ENCODE data around the gene BPIFA2.
"Not testable (repeated sequence)": the region's sequence is repeated elsewhere in the genome, so short reads cannot be mapped to it uniquely, and the experiment has no call there.

BPIFA2 gene, protein sequence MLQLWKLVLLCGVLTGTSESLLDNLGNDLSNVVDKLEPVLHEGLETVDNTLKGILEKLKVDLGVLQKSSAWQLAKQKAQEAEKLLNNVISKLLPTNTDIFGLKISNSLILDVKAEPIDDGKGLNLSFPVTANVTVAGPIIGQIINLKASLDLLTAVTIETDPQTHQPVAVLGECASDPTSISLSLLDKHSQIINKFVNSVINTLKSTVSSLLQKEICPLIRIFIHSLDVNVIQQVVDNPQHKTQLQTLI

DNA sequence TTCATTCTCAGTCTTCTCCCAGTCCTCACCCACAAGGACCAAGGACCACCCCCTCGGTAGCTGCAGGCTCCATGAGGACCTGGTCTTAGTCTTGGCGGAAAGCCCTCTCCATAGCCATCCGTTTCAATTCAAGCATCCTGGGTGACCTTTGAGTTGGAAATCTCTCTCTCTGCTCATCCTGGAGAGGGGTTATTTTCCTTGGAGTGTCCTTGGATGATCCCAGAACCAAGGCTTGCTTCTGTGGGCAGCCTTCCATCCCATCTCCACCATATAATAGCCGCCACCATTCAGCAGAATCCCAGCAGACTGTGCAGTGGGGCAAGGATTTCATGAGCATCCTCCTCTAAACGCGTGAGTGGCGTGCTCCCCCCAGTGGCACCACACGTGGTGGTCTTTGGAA is at the start of gene BPIFA2:
TSS of gene BPIFA2 (plus strand) at position 301 of the 400 bp plus-strand sequence. CDS start 987 bp downstream, outside the sequence.
- no peak for DNase-seq

DNA sequence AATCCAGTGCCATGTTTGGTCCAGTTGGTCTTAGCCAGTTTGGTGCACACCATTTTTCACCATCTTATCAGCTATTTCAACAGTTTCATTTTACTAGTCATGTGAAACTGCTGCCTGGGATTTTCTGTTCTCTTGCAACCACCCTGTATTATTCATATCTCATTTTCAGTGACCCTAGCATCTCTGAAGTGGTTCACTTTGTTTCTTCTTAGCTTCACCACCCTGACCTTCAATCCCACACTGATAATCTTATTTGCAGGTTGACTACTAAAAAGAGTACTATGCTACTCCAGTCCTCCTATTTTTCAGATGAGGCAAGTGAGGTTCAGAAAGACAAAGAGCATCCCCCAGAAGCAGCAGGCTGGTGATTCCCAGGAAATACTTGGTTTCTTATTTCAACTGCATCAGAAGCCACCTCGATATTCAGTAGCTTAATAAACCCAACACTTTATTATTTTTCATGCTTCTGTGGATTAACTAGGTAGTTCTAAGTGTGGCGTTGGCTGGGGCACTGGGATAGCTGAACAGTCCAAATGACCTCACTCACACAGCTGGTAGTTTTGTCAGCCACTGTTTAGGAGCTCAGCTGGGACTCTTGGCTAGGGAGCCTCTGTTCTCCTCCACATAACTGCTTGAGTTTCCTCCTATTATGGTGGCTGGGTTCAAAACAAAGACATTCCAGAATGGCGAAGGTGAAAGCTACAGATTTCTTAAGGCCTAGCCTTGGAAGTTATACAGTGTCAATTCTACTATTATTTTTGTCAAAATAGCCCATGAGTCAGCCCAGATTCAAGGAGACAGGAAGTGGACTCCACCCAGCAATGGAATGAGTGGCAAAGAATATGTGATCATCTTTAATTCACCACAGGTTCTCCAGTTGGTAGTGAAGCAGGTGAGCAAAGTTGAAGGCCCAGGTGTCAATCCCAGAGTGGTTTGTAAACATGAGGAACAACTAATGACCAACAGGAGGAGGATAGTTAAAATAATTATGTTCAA is 47.9 kb upstream of the BPIFA2 start:
- no peak for DNase-seq

DNA sequence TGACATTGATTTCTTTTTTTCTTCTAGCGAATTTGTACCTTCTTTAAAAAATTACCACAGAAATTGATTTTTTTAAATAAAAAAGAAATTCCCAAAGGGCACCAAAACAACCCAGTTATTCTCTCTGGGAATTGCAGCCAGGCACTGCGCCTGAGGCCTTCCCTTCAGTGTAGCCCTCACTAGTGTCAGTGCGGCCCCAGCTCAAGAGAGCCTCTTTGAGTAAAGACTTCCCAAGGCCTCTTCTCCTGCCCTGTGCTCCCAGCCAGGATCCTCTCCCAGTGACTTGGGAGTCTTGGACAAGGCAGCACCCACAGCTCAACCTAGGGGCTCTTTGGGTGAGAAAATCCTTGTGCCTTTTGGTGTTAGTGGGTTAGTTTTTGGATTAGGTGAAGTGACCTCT is 47.0 kb upstream of the BPIFA2 start:
- no peak for DNase-seq

DNA sequence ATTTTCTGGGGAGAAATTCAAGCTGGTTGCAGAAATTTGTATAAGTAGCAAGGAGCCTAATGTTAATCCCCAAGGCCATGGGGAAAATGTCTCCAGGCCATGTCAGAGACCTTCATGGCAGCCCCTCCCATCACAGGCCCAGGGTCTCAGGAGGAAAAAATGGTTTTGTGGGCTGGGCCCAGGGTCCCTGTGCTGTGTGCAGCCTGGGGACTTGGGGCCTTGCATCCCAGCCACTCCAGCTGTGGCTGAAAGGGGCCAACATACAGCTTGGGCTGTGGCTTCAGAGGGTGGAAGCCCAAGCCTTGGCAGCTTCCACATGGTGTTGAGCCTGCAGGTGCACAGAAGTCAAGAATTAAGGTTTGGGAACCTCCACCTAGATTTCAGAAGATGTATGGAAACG is 45.7 kb upstream of the BPIFA2 start:
- DNase-seq = not testable (repeated sequence)

DNA sequence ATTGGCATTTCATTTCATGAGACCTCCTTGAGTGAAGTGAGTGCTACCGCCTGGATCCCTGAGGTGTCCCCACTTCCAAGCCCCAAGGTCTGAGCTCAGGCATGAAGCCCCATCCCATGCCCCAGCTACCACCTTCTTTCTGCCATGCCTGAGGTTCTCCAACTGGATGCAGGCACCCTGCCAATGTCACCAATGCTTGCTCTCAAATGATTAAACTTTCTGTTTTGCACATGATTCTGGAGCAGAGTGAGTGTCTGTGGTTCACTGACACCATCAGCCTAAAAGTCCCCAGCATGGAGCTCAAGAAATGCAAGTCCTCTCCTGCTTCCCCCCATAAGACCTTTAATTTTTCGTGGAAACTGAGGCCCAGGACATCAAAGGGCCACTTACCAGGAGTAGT is 43.7 kb upstream of the BPIFA2 start:
- DNase-seq = no peak

DNA sequence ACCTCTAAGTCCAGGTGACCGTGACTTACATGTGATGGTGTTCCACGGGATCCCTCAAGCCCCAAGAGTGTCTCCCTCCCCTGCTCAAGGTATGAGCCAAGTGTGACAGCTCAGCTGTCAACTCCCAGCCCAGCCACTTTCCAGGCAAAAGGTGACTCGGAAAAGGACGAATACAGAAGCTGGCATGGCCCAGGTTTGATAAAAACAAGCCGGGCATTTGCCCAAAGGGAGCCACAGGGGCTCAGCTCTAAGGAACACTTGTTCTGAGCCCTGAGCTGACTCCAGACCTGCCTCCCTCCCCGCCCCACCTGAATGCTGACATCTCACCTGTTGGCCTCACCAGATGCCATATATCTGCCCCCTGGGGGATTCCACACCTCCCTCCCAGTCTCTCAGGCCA is 43.0 kb upstream of the BPIFA2 start:
- no peak for DNase-seq

DNA sequence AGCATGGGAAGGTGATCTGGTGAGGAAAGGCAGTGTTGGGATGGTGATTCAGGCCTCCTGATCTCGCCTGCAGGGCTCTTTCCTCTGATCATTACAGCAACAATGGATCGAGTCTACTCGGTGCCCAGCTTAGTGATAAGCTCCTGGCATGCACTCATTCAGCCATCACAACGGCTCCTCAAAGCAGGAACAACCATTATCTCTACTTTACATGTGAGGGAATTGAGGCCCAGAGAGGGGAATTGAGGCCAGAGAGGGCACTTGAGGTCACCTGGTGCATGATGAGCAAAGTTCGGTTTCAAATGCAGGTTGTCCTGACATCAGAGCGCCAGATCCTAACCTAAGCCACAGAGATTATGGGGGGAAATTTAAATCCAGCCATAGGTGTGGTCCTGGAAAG is 42.0 kb upstream of the BPIFA2 start:
- no peak for DNase-seq

DNA sequence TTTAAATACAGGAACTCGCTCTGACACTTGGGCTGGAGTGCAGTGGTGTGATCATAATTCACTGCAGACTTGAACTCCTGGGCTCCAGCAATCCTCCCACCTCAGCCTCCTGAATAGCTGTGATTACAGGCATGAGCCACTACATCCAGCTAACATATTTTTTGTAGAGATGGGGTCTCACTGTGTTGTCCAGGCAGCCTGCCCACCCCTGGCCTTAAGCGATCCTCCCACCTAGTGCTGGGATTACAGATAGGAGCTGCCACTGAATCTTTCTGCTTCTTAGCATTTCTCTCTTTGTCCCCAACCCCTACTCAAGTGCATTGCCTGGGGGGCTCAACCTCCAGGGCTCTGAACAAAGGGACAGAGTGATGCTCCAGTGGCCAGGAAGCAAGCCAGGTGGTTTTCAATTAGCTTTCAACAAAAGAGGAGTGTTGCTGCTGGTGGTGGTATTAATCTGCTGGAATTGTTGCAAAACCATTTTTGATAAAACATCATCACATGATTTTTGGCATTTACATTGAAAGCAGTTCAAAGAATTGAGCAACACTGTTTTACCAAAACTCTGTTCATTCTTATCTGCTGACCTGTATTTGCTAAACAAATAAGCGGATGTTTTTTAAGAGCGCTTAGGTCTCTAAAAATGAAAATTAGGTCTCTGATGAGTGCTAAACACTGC is 40.4 kb upstream of the BPIFA2 start:
- no peak for DNase-seq

DNA sequence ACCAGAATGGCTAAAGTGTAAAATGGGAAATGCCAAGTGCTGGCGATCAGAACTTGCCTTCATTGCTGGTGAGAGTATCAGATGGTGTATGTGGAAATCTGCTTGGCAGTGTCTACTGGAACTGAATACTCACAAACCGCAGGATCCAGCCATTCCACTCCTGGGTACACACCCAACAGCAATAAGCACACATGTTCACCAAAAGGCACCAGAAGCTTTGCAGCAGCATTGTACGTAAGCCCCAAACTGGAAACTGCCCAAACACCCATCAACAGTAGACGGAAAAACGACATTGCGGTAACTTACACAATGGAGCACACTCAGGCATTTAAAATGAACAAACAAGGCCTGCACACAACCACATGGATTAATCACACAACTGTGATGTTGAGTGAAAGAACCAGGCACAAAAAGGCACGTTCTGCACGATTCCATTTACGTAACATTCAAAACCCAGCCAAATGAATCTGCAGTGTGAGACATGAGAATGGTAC is 37.3 kb upstream of the BPIFA2 start:
- no peak for DNase-seq

DNA sequence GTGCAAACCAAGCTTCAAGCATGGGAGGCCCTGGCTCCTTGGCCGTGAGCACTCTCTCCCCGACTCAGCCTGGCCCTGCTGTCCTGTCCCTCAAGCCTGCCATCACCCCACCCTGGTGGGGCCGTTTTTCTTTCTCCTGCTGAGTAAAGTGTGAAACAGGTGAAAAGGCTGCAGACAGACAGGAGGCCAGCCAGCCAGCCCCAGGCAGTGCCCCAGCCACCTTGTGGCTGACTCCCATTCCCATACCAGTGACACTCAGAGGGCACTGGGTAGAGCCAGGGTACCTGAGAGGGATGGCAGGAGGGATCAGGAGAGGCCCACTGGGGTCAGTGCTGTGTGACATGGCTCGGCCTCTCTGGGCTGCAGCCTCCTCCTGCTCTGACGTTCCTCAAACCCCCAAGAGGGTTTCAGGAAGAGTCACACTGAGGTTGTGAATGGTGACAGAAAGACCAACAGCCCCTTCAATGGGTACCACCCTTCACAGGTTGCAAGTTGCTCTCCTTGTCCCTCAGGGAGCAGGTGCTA is 35.9 kb upstream of the BPIFA2 start:
- no peak for DNase-seq

DNA sequence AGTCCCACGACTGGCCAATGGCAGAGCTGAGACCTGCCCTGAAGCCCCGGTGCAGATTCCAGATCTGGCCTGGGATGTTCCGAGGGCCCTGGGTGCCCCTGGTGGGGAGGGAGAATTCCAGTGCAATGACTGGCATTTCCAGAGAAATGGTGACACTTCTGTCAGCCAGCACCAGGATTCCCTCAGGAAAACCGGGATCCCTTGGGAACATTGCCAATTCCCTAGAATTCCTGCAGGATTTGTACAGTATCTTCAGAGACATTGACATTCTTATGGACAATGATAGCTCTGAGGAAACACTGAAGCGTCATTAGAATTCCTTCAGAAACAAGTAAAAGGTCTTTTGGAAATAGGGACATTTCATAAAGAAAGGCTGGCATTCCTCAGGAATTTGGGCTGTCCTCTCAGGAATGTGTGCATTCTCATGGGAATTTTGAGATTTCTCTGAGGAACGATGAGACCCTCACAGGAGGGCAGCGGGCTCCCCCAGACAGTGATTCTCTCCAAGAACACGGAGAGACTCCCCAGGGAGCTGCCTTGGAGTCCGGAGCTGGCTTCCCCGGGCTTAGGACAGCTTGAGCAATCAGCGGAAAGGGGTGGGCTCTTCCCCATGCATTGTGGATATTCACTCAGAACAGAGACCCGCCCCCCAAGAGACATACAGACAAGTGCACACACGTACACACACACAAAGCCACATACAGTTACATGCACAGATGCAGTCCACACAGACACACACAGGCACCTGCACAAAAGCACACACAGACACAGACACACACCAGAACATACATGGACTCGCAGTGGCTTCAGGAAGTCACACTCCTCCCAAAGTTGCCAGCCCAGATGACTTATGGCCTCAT is 35.2 kb upstream of the BPIFA2 start:
- no peak for DNase-seq

DNA sequence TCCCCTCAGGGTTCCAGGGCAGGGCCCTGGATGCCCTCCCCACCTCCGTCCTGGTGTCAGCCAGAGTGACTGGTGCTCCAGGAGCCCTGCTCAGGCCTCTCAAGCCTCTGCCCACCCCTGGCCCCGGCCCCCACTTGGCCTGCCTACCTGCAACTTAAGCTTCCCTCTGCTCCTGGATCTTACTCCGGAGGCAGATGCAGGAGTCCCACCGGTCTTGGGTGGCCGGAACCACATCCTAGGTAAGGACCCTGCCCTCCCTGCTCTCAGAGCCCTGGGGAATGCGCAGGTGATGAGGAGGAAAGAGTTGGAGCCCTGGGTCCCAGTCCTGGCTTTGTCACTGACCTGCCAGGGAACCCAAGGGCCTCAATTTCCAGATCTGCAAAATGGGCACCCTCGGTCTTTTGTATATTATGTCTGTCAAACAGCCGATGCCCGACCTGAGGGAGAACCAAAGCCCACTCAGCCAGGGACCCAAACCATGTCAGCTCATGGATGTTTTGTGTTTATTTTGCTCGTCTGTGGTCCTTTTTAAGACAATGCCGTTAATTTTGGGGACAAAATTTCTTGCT is 34.5 kb upstream of the BPIFA2 start:
- no peak for DNase-seq

DNA sequence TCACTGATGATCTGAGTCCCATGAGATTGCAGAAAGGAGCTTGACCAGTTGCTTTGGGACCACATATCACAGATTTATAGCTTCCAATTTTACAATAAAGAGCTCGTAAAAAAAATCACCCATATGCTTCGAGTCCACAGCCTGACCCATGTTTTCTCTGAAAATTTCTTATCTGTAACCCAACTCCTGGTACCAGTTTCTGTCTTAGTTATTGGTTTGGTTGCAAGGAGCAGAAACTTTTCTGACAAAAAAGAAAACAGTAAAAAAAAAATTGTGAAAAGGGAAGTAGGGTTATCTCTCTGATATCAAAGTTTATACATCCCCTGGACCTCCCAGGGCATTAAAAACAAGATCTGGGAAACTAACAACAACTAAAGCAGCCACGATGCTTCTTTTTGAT is 30.8 kb upstream of the BPIFA2 start:
- no peak for DNase-seq

DNA sequence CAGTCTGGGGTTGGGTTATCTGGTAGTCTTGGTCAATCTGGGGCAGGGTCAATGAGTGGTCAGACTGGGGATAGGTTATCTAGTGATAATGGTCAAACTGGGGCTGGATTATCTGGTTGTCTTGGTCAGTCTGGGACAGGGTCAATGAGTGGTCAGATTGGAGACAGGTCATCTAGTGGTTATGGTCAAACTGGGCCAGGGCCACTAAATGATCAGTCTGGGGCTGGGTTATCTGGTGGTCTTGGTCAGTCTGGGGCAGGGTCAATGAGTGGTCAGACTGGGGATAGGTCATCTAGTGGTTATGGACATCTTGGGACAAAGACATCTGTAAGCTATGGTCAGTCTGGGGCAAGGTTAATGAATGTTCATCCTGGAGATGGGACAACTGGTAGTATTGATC is 28.5 kb upstream of the BPIFA2 start:
- DNase-seq = no peak

DNA sequence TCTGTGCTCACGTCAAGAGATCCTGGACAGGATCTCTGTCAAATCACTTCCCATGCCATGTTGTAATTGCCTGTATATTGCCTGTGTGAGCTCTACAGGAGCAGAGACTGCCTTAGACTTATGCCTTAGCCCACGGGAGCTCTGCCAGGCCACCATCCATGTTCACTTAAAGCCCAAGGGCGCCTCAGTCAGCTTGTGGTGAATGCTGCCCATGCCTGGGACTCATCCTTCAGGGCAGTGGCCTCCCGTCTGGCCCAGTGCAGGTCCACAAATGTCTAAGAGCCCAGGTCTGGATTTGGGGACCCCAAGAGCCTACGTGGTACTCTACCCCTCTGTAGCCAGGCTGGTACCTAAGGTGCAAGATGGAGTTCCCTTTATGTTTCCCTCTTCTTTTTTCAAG is 22.4 kb upstream of the BPIFA2 start:
- DNase-seq = no peak

DNA sequence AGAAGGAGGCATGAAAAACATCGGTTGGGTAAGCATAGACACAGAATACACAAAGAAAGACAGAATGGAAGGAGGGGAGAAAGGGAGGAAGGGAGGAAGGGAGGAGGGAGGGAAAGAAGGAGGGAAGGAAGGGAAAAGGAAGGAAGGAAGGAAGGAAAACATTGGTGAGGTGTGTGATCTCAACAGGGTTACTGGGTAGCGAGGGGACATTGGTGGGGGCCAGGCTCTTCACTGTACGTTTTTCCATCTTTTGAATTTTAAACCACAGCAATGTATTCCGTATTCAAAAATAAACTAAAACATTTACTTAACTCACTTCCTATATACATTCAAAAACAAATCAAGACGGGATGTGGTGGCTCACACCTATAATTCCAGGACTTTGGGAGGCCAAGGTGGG is 20.7 kb upstream of the BPIFA2 start:
- DNase-seq = no peak

DNA sequence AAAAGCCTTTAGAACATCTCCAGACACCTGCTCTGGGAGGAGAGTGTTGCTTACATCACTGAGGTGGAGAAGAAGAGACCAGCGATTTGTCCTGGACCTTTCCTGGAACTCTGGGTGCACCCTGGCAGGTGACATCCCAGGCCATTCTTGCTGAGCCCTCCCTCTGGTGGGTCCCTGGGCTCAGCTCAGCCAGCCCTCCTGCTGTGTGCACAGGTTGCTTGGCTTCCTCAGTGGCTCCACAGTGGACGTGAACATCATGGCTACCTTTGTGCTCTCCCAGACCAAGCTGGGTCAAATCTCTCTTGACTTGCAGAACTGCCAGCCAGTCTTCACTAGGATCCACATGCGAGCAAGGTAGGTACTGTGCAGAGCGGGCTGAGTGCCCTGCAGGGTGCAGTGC is 19.9 kb upstream of the BPIFA2 start:
- DNase-seq = no peak

DNA sequence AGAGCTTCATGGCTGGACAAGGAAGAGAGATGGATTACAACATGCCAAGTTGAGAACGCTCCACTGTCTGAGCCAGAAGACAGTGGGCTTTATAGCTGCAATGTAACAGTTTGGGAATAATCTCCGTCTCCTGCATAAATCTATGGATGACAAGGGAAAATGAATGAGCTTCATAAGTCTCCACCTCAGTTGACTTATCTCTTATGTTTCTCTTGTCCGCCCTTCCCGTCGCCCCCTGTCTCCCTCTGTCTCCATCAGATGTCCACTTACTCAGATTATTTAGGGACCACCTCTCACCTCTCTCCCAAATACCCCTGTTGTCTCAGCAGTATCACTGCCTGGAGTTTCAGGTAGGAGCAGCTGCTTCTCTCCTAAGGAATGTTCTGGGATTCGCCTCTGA is 13.7 kb upstream of the BPIFA2 start:
- no peak for DNase-seq

DNA sequence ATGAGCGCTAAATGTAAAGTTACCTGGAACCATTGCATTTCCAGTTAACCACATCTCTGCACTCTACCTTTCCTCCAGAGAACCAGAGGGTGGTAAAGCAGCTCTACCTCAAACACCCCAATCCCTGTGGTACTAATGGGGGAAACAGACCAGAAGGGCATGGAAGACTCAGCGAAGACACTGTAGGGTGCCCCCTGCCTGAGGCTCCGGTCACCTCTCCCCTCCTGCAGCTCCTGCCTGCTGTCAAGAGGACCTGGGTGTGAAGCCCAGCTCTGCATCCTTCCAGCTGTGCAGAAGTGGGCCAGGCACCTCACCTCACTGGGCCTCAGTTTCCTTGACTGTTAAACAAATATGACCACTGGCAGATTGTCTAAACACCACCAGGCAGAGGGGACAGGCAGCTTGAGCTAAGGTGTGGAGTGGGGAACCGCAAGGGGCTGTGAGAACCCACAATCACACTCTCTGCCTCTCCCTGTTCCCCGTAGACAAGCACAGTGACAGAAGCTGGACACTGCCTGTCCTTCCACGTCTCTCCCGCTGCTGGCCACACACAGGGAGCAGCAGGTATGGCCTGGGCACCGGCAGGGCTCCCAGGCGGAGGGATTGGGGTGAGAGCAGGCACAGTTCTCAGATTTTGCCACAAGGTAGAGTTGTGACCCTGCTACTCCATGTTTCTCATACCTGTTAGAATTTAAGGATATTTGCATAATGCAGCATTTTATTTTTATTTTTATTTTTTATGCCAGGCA is 9.1 kb upstream of the BPIFA2 start:
- no peak for DNase-seq

DNA sequence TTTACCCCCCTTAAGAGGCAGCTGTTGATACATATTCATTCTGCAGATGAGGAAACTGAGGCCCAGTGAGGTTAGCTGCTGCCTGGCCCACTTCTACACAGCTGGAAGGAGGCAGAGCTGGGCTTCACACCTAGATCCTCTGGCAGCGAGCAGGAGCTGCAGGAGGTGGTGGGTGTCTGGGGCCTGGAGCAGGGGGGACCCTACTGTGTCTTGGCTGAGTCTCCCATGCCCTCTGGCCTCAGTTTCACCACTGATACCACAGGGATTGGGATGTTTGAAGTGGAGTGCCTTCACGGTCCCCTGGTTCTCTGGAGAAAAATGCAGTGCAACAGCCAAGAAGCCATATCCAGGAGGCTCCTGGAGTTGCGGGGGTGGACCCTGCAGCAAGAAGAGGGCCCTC is 8.2 kb upstream of the BPIFA2 start:
- DNase-seq = no peak

DNA sequence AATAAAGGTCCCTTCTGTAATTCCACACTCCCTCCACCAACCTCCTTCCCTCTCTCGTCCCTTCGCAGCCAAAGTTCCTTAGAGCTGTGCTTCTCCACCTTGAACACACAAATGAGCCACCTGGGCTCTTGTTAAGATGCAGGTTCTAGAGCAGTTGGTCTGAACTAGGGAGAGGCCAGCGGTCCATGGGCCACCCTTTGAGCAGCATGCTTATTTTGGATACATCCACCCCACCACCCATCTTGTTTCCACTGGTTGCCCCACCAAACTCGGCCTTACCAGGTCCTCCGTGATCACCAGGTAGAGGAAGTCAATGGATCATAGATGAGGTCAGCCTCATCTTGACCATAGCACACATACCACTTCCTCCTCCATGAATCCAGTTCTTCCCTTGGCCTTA is 7.3 kb upstream of the BPIFA2 start:
- DNase-seq = no peak
